ENCODE results near the gene MARCHF10.
A peak's percentile ranks its signal among the peaks of the same experiment; 100 is the strongest.

MARCHF10 gene

DNA sequence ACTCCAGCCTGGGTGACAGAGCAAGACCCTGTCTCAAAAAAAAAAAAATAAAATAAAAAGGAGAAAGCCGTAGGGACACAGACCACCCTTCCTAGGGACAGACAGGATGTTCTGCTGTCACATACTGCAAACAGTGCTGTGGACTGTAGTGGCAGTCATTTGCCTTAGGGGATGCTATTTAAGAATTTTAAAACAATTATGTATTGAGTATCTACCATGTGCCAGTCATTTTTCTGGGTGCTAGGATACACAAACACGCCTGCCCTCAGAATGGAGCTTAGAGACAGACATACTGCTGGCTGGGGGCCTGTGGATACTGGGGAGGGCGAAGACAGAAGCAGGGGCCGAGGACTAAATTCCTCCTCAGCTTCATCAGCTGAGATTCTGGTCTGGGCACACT lies 135.2 kb downstream of the MARCHF10 start:
- no peak overlapping the region for H4K8ac ChIP-seq (ENCODE audit: low read depth, low read length)
- no peaks in the 10 kb centered on the region for H3K9me3 ChIP-seq (replicated peaks in 1 of 2; ENCODE audit: control insufficient read depth in 2 of 2, insufficient read depth in 1 of 2, low read depth in 1 of 2, low read length in 2 of 2)
- no peak overlapping the region for H3K23ac ChIP-seq (ENCODE audit: low read depth, low read length, poor library complexity)
- no peak overlapping the region for H3K27ac ChIP-seq (replicated peaks; ENCODE audit: low read length)
- H2AK5ac ChIP-seq (ENCODE audit: low read depth, low read length) = no peak overlapping the region
- no peak overlapping the region for H2BK5ac ChIP-seq (ENCODE audit: low read length)
- no peak overlapping the region for H2BK12ac ChIP-seq (ENCODE audit: low read length)
- no peak overlapping the region for H3K18ac ChIP-seq (ENCODE audit: low read length)
- DNase-seq (ENCODE audit: low spot score) = no peak
- no peak overlapping the region for H3K4ac ChIP-seq (ENCODE audit: low read length)
- H4K91ac ChIP-seq (ENCODE audit: low read depth, low read length, poor library complexity) = no peak overlapping the region
- H3K9ac ChIP-seq (ENCODE audit: low read depth, low read length, poor library complexity) = no peak overlapping the region
- H2AFZ ChIP-seq (ENCODE audit: low read length) = no peak overlapping the region
- H3K36me3 ChIP-seq (replicated peaks in 1 of 2; ENCODE audit: control insufficient read depth in 2 of 2, insufficient read depth in 2 of 2, low read length in 2 of 2) = peaks cover 15 to 82% of the 10 kb centered on the region in 2 donors
- no peaks in the 10 kb centered on the region for H3K27me3 ChIP-seq (ENCODE audit: control insufficient read depth in 3 of 3, insufficient read depth in 3 of 3, low read depth in 1 of 3, low read length in 3 of 3)
- H3K14ac ChIP-seq (ENCODE audit: low read length) = no peak overlapping the region
- peaks cover 2% of the 10 kb centered on the region for H3K79me1 ChIP-seq (ENCODE audit: low read depth, low read length)
- no peaks in the 10 kb centered on the region for H3K4me1 ChIP-seq (ENCODE audit: control insufficient read depth in 2 of 2, insufficient read depth in 1 of 2, low read depth in 1 of 2, low read length in 2 of 2)
- H2BK15ac ChIP-seq (ENCODE audit: low read length) = no peak overlapping the region
- no peak overlapping the region for H3K4me3 ChIP-seq (ENCODE audit: low read length in 2 of 2)
- no peak overlapping the region for H3K4me2 ChIP-seq (ENCODE audit: insufficient read depth, low read length, poor library complexity, severe bottlenecking)
- WGBS, 2 donors (ENCODE audit: extremely low coverage in 2 of 2, insufficient read length in 2 of 2, insufficient replicate concordance in 1 of 2) = no CpG with 5 or more reads among the region's 4 CpGs
- H2BK120ac ChIP-seq (ENCODE audit: low read depth, low read length) = no peak overlapping the region

DNA sequence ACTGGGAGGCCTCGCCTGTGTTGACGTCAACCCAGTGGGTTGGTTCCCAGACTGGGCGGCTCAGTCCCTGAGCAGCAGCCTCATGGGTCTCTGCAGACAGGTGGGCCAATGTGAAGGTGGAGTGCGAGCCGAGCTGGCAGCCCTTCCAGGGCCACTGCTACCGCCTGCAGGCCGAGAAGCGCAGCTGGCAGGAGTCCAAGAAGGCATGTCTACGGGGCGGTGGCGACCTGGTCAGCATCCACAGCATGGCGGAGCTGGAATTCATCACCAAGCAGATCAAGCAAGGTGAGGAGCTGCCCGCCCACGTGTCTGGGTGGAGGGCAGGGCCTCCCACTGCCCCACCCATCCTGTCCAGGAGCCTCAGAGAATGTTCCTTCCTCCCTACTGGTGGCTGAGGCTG lies 136.6 kb downstream of the MARCHF10 start:
- no peak overlapping the region for H3K9ac ChIP-seq (ENCODE audit: low read depth, low read length, poor library complexity)
- no peak overlapping the region for H2BK15ac ChIP-seq (ENCODE audit: low read length)
- DNase-seq (ENCODE audit: low spot score) = no peak
- H2AFZ ChIP-seq (ENCODE audit: low read length) = no peak overlapping the region
- H3K4me1 ChIP-seq (ENCODE audit: control insufficient read depth in 2 of 2, insufficient read depth in 1 of 2, low read depth in 1 of 2, low read length in 2 of 2) = no peaks in the 10 kb centered on the region
- no peak overlapping the region for H4K91ac ChIP-seq (ENCODE audit: low read depth, low read length, poor library complexity)
- no CpG with 5 or more reads among the region's 14 CpGs for WGBS, 2 donors (ENCODE audit: extremely low coverage in 2 of 2, insufficient read length in 2 of 2, insufficient replicate concordance in 1 of 2)
- no peak overlapping the region for H2AK5ac ChIP-seq (ENCODE audit: low read depth, low read length)
- H3K27ac ChIP-seq (replicated peaks; ENCODE audit: low read length) = no peak overlapping the region
- H2BK120ac ChIP-seq (ENCODE audit: low read depth, low read length) = no peak overlapping the region
- no peak overlapping the region for H3K4ac ChIP-seq (ENCODE audit: low read length)
- peaks cover 3% of the 10 kb centered on the region for H3K79me1 ChIP-seq (ENCODE audit: low read depth, low read length)
- no peak overlapping the region for H2BK12ac ChIP-seq (ENCODE audit: low read length)
- H3K23ac ChIP-seq (ENCODE audit: low read depth, low read length, poor library complexity) = peak overlapping the region; percentile 27
- H3K27me3 ChIP-seq (ENCODE audit: control insufficient read depth in 3 of 3, insufficient read depth in 3 of 3, low read depth in 1 of 3, low read length in 3 of 3) = no peaks in the 10 kb centered on the region
- H3K4me2 ChIP-seq (ENCODE audit: insufficient read depth, low read length, poor library complexity, severe bottlenecking) = no peak overlapping the region
- H3K18ac ChIP-seq (ENCODE audit: low read length) = no peak overlapping the region
- no peaks in the 10 kb centered on the region for H3K9me3 ChIP-seq (replicated peaks in 1 of 2; ENCODE audit: control insufficient read depth in 2 of 2, insufficient read depth in 1 of 2, low read depth in 1 of 2, low read length in 2 of 2)
- no peak overlapping the region for H4K8ac ChIP-seq (ENCODE audit: low read depth, low read length)
- H3K4me3 ChIP-seq (ENCODE audit: low read length in 2 of 2) = no peak overlapping the region
- H3K14ac ChIP-seq (ENCODE audit: low read length) = no peak overlapping the region
- peaks cover 15 to 85% of the 10 kb centered on the region in 2 donors for H3K36me3 ChIP-seq (replicated peaks in 1 of 2; ENCODE audit: control insufficient read depth in 2 of 2, insufficient read depth in 2 of 2, low read length in 2 of 2)
- no peak overlapping the region for H2BK5ac ChIP-seq (ENCODE audit: low read length)

DNA sequence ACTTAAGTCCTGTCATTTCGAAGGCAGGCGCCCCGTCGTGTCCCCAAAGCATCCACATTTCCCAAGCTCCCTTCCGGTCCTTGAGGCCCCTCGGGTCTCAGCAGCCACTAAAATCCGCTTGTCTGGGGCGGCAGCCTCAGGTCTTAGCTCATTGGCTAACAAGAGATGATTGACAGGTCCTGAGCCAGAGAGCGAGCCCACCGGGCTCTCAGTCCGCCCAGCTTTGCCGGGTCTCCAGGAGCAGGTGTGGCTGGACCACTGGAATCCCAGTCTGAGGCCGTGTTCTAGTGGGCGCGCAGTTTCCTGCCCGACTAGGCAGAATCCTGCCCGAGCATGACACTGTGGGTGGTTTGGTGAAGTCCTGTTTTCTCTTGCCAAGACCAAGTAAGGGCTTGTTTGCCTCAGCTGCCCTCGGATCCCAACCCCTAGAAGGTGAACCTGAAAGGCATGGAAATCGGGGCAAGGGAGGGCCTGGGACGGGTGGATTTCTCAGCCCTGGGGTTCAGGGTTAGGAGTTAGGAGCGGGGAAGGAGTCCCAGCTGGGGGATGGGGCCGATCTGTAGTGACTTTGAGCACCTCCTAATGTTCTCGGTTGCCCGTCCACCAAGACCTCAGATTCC lies 137.8 kb downstream of the MARCHF10 start:
- Histone ChIP-seq H3K4me1 (ENCODE audit: control insufficient read depth in 2 of 2, insufficient read depth in 1 of 2, low read depth in 1 of 2, low read length in 2 of 2) (peaks cover 0 to 2% of the 10 kb centered on the region in 2 donors), H2BK12ac (ENCODE audit: low read length) (no peak overlapping the region), H2BK15ac (ENCODE audit: low read length) (no peak overlapping the region), H3K9ac (ENCODE audit: low read depth, low read length, poor library complexity) (no peak overlapping the region), H3K27me3 (ENCODE audit: control insufficient read depth in 3 of 3, insufficient read depth in 3 of 3, low read depth in 1 of 3, low read length in 3 of 3) (no peaks in the 10 kb centered on the region), H3K9me3 (replicated peaks in 1 of 2; ENCODE audit: control insufficient read depth in 2 of 2, insufficient read depth in 1 of 2, low read depth in 1 of 2, low read length in 2 of 2) (no peaks in the 10 kb centered on the region), H3K27ac (replicated peaks; ENCODE audit: low read length) (no peak overlapping the region), H3K4me3 (ENCODE audit: low read length in 2 of 2) (no peak overlapping the region), H3K79me1 (ENCODE audit: low read depth, low read length) (peaks cover 3% of the 10 kb centered on the region), H3K14ac (ENCODE audit: low read length) (no peak overlapping the region), H4K91ac (ENCODE audit: low read depth, low read length, poor library complexity) (no peak overlapping the region), H3K23ac (ENCODE audit: low read depth, low read length, poor library complexity) (no peak overlapping the region), H3K4ac (ENCODE audit: low read length) (no peak overlapping the region), H3K18ac (ENCODE audit: low read length) (peak overlapping the region; percentile 2), H3K4me2 (ENCODE audit: insufficient read depth, low read length, poor library complexity, severe bottlenecking) (no peak overlapping the region), H2AK5ac (ENCODE audit: low read depth, low read length) (peak overlapping the region; percentile 56), H4K8ac (ENCODE audit: low read depth, low read length) (no peak overlapping the region), H2BK5ac (ENCODE audit: low read length) (no peak overlapping the region), H3K36me3 (replicated peaks in 1 of 2; ENCODE audit: control insufficient read depth in 2 of 2, insufficient read depth in 2 of 2, low read length in 2 of 2) (peaks cover 10 to 85% of the 10 kb centered on the region in 2 donors), H2AFZ (ENCODE audit: low read length) (no peak overlapping the region), H2BK120ac (ENCODE audit: low read depth, low read length) (no peak overlapping the region)
- no peak for DNase-seq (ENCODE audit: low spot score)
- WGBS, 2 donors (ENCODE audit: extremely low coverage in 2 of 2, insufficient read length in 2 of 2, insufficient replicate concordance in 1 of 2) = no CpG with 5 or more reads among the region's 24 CpGs

DNA sequence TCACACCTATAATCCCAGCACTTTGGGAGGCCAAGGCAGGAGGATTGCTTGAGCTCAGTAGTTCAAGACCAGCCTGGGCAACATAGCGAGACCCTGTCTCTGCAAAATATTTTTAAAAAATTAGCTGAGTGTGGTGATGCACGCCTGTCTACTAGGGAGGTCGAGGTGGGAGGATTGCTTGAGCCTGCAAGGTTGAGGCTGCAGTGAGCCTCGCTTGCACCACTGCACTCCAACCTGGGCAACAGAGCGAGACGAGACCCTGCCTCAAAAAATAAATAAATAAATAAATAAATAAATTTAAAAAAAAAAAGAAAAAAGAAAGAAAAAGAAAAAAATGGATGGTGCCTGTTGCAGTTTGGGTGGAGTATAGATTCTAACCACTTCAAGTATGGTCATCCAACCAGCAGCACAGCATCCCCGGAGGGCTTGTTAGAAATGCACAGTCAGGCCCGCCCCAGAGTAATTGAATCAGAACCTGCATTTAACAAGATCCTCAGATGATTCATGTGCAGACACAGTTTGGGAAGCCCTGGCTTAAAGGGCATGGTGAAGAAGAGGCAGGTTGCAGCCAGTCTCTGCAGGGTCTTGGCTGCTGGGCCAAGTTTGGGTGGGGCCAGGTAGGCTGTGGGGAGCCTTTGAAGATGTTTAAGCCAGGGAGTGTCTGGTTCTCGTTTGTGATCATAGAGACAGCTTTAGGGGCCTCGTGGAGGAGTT lies 139.9 kb downstream of the MARCHF10 start:
- H3K23ac ChIP-seq (ENCODE audit: low read depth, low read length, poor library complexity) = no peak overlapping the region
- no peak overlapping the region for H4K8ac ChIP-seq (ENCODE audit: low read depth, low read length)
- no peak for DNase-seq (ENCODE audit: low spot score)
- no peak overlapping the region for H2BK12ac ChIP-seq (ENCODE audit: low read length)
- H3K27me3 ChIP-seq (ENCODE audit: control insufficient read depth in 3 of 3, insufficient read depth in 3 of 3, low read depth in 1 of 3, low read length in 3 of 3) = no peaks in the 10 kb centered on the region
- H4K91ac ChIP-seq (ENCODE audit: low read depth, low read length, poor library complexity) = no peak overlapping the region
- peaks cover 9 to 77% of the 10 kb centered on the region in 2 donors for H3K36me3 ChIP-seq (replicated peaks in 1 of 2; ENCODE audit: control insufficient read depth in 2 of 2, insufficient read depth in 2 of 2, low read length in 2 of 2)
- no peak overlapping the region for H2BK120ac ChIP-seq (ENCODE audit: low read depth, low read length)
- WGBS, 2 donors (ENCODE audit: extremely low coverage in 2 of 2, insufficient read length in 2 of 2, insufficient replicate concordance in 1 of 2) = no CpG with 5 or more reads among the region's 10 CpGs
- H3K9ac ChIP-seq (ENCODE audit: low read depth, low read length, poor library complexity) = no peak overlapping the region
- no peak overlapping the region for H3K4me2 ChIP-seq (ENCODE audit: insufficient read depth, low read length, poor library complexity, severe bottlenecking)
- peaks cover 0 to 2% of the 10 kb centered on the region in 2 donors for H3K4me1 ChIP-seq (ENCODE audit: control insufficient read depth in 2 of 2, insufficient read depth in 1 of 2, low read depth in 1 of 2, low read length in 2 of 2)
- no peak overlapping the region for H3K27ac ChIP-seq (replicated peaks; ENCODE audit: low read length)
- H2AFZ ChIP-seq (ENCODE audit: low read length) = no peak overlapping the region
- H3K4me3 ChIP-seq (ENCODE audit: low read length in 2 of 2) = no peak overlapping the region
- no peak overlapping the region for H3K14ac ChIP-seq (ENCODE audit: low read length)
- H3K4ac ChIP-seq (ENCODE audit: low read length) = no peak overlapping the region
- H2AK5ac ChIP-seq (ENCODE audit: low read depth, low read length) = no peak overlapping the region
- peaks cover 0 to 3% of the 10 kb centered on the region in 2 donors for H3K9me3 ChIP-seq (replicated peaks in 1 of 2; ENCODE audit: control insufficient read depth in 2 of 2, insufficient read depth in 1 of 2, low read depth in 1 of 2, low read length in 2 of 2)
- H3K79me1 ChIP-seq (ENCODE audit: low read depth, low read length) = peaks cover 3% of the 10 kb centered on the region
- no peak overlapping the region for H3K18ac ChIP-seq (ENCODE audit: low read length)
- no peak overlapping the region for H2BK5ac ChIP-seq (ENCODE audit: low read length)
- no peak overlapping the region for H2BK15ac ChIP-seq (ENCODE audit: low read length)
